ENCODE results near the gene CDCA8.
"Not testable (repeated sequence)": the region's sequence is repeated elsewhere in the genome, so short reads cannot be mapped to it uniquely, and the experiment has no call there.

CDCA8 gene

GRCh38 chr1:37732111-37732780 is 39.9 kb downstream of the CDCA8 start:
- no peak overlapping the region for H3K4me3 ChIP-seq (ENCODE audit: low read length)
- DNase-seq (ENCODE audit: low read depth): no peak
- no peak for TF ChIP-seq CTCF (conservative IDR thresholded peaks at IDR 0.05; ENCODE audit: low read depth, low read length)

GRCh38 chr1:37734629-37735591 is 42.6 kb downstream of the CDCA8 start:
- no peak overlapping the region for H3K4me3 ChIP-seq (ENCODE audit: low read length)
- no peak for DNase-seq (ENCODE audit: low read depth)
- no peak for TF ChIP-seq CTCF (conservative IDR thresholded peaks at IDR 0.05; ENCODE audit: low read depth, low read length)

GRCh38 chr1:37737975-37738374 is 45.7 kb downstream of the CDCA8 start:
- DNase-seq (ENCODE audit: low read depth); H3K4me3 ChIP-seq (ENCODE audit: low read length): not testable (repeated sequence)

GRCh38 chr1:37738619-37739018 is 46.3 kb downstream of the CDCA8 start:
- not testable (repeated sequence) for H3K4me3 ChIP-seq (ENCODE audit: low read length); DNase-seq (ENCODE audit: low read depth)

GRCh38 chr1:37739222-37739621 is 46.9 kb downstream of the CDCA8 start:
- TF ChIP-seq CTCF (conservative IDR thresholded peaks at IDR 0.05; ENCODE audit: low read depth, low read length): no peak
- no peak for DNase-seq (ENCODE audit: low read depth)
- H3K4me3 ChIP-seq (ENCODE audit: low read length): no peak overlapping the region

GRCh38 chr1:37741130-37741529 is 48.8 kb downstream of the CDCA8 start:
- no peak for TF ChIP-seq CTCF (conservative IDR thresholded peaks at IDR 0.05; ENCODE audit: low read depth, low read length)
- no peak overlapping the region for H3K4me3 ChIP-seq (ENCODE audit: low read length)
- no peak for DNase-seq (ENCODE audit: low read depth)

- H3K4me3 ChIP-seq (ENCODE audit: low read length): no peak overlapping the region
- DNase-seq (ENCODE audit: low read depth): no peak
- no peak for TF ChIP-seq CTCF (conservative IDR thresholded peaks at IDR 0.05; ENCODE audit: low read depth, low read length)
Measured at GRCh38 chr1:37741662-37742061, 49.3 kb downstream of the CDCA8 start.

- TF ChIP-seq CTCF (conservative IDR thresholded peaks at IDR 0.05; ENCODE audit: low read depth, low read length): no peak
- DNase-seq (ENCODE audit: low read depth): no peak
- no peak overlapping the region for H3K4me3 ChIP-seq (ENCODE audit: low read length)
Measured at GRCh38 chr1:37746806-37747205, 54.5 kb downstream of the CDCA8 start.

Measured in retinal pigment epithelial cell (primary cell).